Mesenchymal stem cell (in vitro differentiated cells and primary cell): Measurements from ENCODE around the gene OAF.

ENCODE experiments used
- DNase-seq: peaks from one replicate; pipeline ENCODE4 v3.0.0-alpha.2; 2013
- H2AFZ ChIP-seq: one replicate; pipeline ENCODE4 v1.6.1; 2013; ENCODE audit warnings: low read depth, mild to moderate bottlenecking, control low read depth, inconsistent platforms, low read length, moderate library complexity
- H2AK5ac ChIP-seq: 2 replicates; pipeline ENCODE4 v1.6.1; 2013; ENCODE audit warnings: low read length, moderate library complexity, mild to moderate bottlenecking, inconsistent platforms; ENCODE audit not compliant: severe bottlenecking
- H2BK120ac ChIP-seq: one replicate; pipeline ENCODE4 v1.6.1; 2013; ENCODE audit warnings: low read depth, mild to moderate bottlenecking, inconsistent platforms, low read length, moderate library complexity
- H2BK12ac ChIP-seq, 2 experiments: one replicate each; pipeline ENCODE4 v1.6.1; 2013; ENCODE audit warnings: inconsistent platforms in 2 of 2, low read length in 2 of 2, mild to moderate bottlenecking in 2 of 2, moderate library complexity in 2 of 2, control low read depth in 1 of 2
- H2BK15ac ChIP-seq: one replicate; pipeline ENCODE4 v1.6.1; 2013; ENCODE audit warnings: mild to moderate bottlenecking, low read depth, inconsistent platforms; ENCODE audit not compliant: poor library complexity, severe bottlenecking
- H2BK5ac ChIP-seq: 2 replicates; pipeline ENCODE4 v1.6.1; 2013; ENCODE audit warnings: low read depth, mild to moderate bottlenecking, low read length, control low read depth, inconsistent platforms; ENCODE audit not compliant: poor library complexity, severe bottlenecking
- H3K14ac ChIP-seq, 2 experiments: one replicate each; pipeline ENCODE4 v1.6.1; 2013; ENCODE audit warnings: inconsistent platforms in 2 of 2, low read length in 2 of 2, control low read depth in 1 of 2, mild to moderate bottlenecking in 1 of 2, moderate library complexity in 1 of 2
- H3K18ac ChIP-seq, 2 experiments: one replicate each; pipeline ENCODE4 v1.6.1; 2013; ENCODE audit warnings: inconsistent platforms in 2 of 2, low read length in 2 of 2, control low read depth in 1 of 2, low read depth in 1 of 2, mild to moderate bottlenecking in 1 of 2
- H3K23ac ChIP-seq, 2 experiments: one replicate each; pipeline ENCODE4 v1.6.1; 2013; ENCODE audit warnings: inconsistent platforms in 2 of 2, low read length in 2 of 2, mild to moderate bottlenecking in 2 of 2, moderate library complexity in 2 of 2, control low read depth in 1 of 2
- H3K27ac ChIP-seq: 2 replicates; pipeline ENCODE4 v1.5.1; 2013; ENCODE audit warnings: mild to moderate bottlenecking, moderate library complexity, low read length, control low read depth, inconsistent platforms; ENCODE audit not compliant: poor library complexity, severe bottlenecking
- H3K27me3 ChIP-seq, 2 experiments: 2 replicates each; pipeline versions ENCODE4 v1.6.1 to v1.7.0; 2013; ENCODE audit warnings: low read length in 2 of 2, mild to moderate bottlenecking in 2 of 2, moderate library complexity in 2 of 2, control low read depth in 1 of 2, inconsistent platforms in 1 of 2; ENCODE audit not compliant: control insufficient read depth in 1 of 2, insufficient read depth in 1 of 2
- H3K36me3 ChIP-seq, 2 experiments: 2 replicates each; pipeline versions ENCODE4 v1.6.1 to v1.7.0; 2013; ENCODE audit warnings: low read length in 2 of 2, control low read depth in 1 of 2, inconsistent platforms in 1 of 2, low read depth in 1 of 2, mild to moderate bottlenecking in 1 of 2; ENCODE audit not compliant: insufficient read depth in 2 of 2, control insufficient read depth in 1 of 2
- H3K4ac ChIP-seq, 2 experiments: one replicate each; pipeline ENCODE4 v1.6.1; 2013; ENCODE audit warnings: inconsistent platforms in 2 of 2, low read length in 2 of 2, mild to moderate bottlenecking in 2 of 2, moderate library complexity in 2 of 2, control low read depth in 1 of 2, low read depth in 1 of 2
- H3K4me1 ChIP-seq: 2 replicates; pipeline ENCODE4 v1.6.1; 2013; ENCODE audit warnings: low read depth, low read length, control low read depth; ENCODE audit not compliant: control insufficient read depth, insufficient read depth
- H3K4me2 ChIP-seq: 2 replicates; pipeline ENCODE4 v1.6.1; 2013; ENCODE audit warnings: low read length, mild to moderate bottlenecking, inconsistent platforms; ENCODE audit not compliant: poor library complexity, severe bottlenecking
- H3K4me3 ChIP-seq, 2 experiments: 2 replicates each; pipeline versions ENCODE4 v1.5.1 to v1.7.0; 2013; ENCODE audit warnings: low read length in 2 of 2, mild to moderate bottlenecking in 2 of 2, control low read depth in 1 of 2, low read depth in 1 of 2; ENCODE audit not compliant: insufficient read depth in 1 of 2
- H3K79me1 ChIP-seq: replicated peaks from 2 replicates; pipeline ENCODE4 v1.6.1; 2013; ENCODE audit warnings: mild to moderate bottlenecking, control low read depth, low read length, inconsistent platforms; ENCODE audit not compliant: poor library complexity, severe bottlenecking
- H3K9ac ChIP-seq: 2 replicates; pipeline ENCODE4 v1.7.0; 2013; ENCODE audit warnings: mild to moderate bottlenecking, low read length, moderate library complexity
- H3K9me3 ChIP-seq: 2 replicates; pipeline ENCODE4 v1.7.0; 2013; ENCODE audit warnings: mild to moderate bottlenecking, low read length; ENCODE audit not compliant: control insufficient read depth
- H4K8ac ChIP-seq: one replicate; pipeline ENCODE4 v1.6.1; 2013; ENCODE audit warnings: inconsistent platforms, mild to moderate bottlenecking, low read length, moderate library complexity
- H4K91ac ChIP-seq: one replicate; pipeline ENCODE4 v1.6.1; 2013; ENCODE audit warnings: mild to moderate bottlenecking, low read length, inconsistent platforms
- WGBS: methylation state at CpG from one replicate; pipeline ENCODE4 v1.1.7; 2013; ENCODE audit warnings: mixed read lengths; 5-methylcytosine and 5-hydroxymethylcytosine counted together

OAF gene

GRCh38 chr11:120219938-120220746 is 9.3 kb downstream of the OAF start:
- Histone ChIP-seq H3K79me1 (peaks cover 32% of the 10 kb centered on the region), H3K14ac (no peak overlapping the region), H3K9ac (peak overlapping the region; percentile 77), H3K27ac (no peak overlapping the region), H4K8ac (no peak overlapping the region), H3K4ac (no peak overlapping the region), H2BK15ac (no peak overlapping the region), H2AFZ (no peak overlapping the region), H3K4me2 (no peak overlapping the region), H2BK5ac (no peak overlapping the region), H3K27me3 (no peaks in the 10 kb centered on the region), H2BK12ac (no peak overlapping the region), H2AK5ac (no peak overlapping the region), H2BK120ac (no peak overlapping the region), H3K4me1 (peaks cover 43% of the 10 kb centered on the region), H3K9me3 (no peaks in the 10 kb centered on the region), H4K91ac (no peak overlapping the region), H3K4me3 (peak overlapping the region in 1 of 2 experiments; percentile 33), H3K36me3 (peaks cover 10 to 73% of the 10 kb centered on the region in 2 experiments), H3K18ac (no peak overlapping the region), H3K23ac (no peak overlapping the region)
- DNase-seq: peak; percentile 29
- 73% methylated on average over 9 of the region's 9 CpGs for WGBS

GRCh38 chr11:120220747-120221037 is 9.9 kb downstream of the OAF start:
- Histone ChIP-seq H3K4ac (no peak overlapping the region), H3K4me3 (no peak overlapping the region), H3K27ac (no peak overlapping the region), H3K9ac (no peak overlapping the region), H3K14ac (no peak overlapping the region), H3K4me2 (no peak overlapping the region), H3K23ac (no peak overlapping the region), H2BK15ac (no peak overlapping the region), H2BK5ac (no peak overlapping the region), H3K36me3 (peaks cover 12 to 68% of the 10 kb centered on the region in 2 experiments), H3K9me3 (no peaks in the 10 kb centered on the region), H4K91ac (no peak overlapping the region), H3K79me1 (peaks cover 32% of the 10 kb centered on the region), H4K8ac (no peak overlapping the region), H3K4me1 (peaks cover 46% of the 10 kb centered on the region), H2BK120ac (no peak overlapping the region), H2BK12ac (no peak overlapping the region), H2AFZ (no peak overlapping the region), H3K18ac (no peak overlapping the region), H3K27me3 (no peaks in the 10 kb centered on the region), H2AK5ac (no peak overlapping the region)
- DNase-seq: no peak
- WGBS: 95% methylated on average over 4 of the region's 4 CpGs

- WGBS: 100% methylated on average over 1 of the region's 1 CpG
- Histone ChIP-seq H2BK5ac (no peak overlapping the region), H2AFZ (no peak overlapping the region), H3K23ac (no peak overlapping the region), H3K79me1 (peaks cover 29% of the 10 kb centered on the region), H2BK12ac (no peak overlapping the region), H3K27ac (no peak overlapping the region), H3K14ac (no peak overlapping the region), H3K9ac (peak overlapping the region; percentile 7), H2BK120ac (no peak overlapping the region), H2AK5ac (no peak overlapping the region), H3K4ac (no peak overlapping the region), H3K18ac (no peak overlapping the region), H3K9me3 (no peaks in the 10 kb centered on the region), H3K4me1 (peaks cover 45% of the 10 kb centered on the region), H4K91ac (no peak overlapping the region), H2BK15ac (no peak overlapping the region), H4K8ac (no peak overlapping the region), H3K27me3 (no peaks in the 10 kb centered on the region), H3K4me3 (no peak overlapping the region), H3K36me3 (peaks cover 18 to 69% of the 10 kb centered on the region in 2 experiments), H3K4me2 (no peak overlapping the region)
- no peak for DNase-seq
Observed at GRCh38 chr11:120221115-120221752, 10.4 kb downstream of the OAF start.

- peak overlapping the region; percentile 61 for H3K9ac ChIP-seq
- H2AK5ac ChIP-seq: no peak overlapping the region
- no peak for DNase-seq
- peaks cover 30 to 72% of the 10 kb centered on the region in 2 experiments for H3K36me3 ChIP-seq
- no peak overlapping the region for H3K27ac ChIP-seq
- H2AFZ ChIP-seq: no peak overlapping the region
- peaks cover 18% of the 10 kb centered on the region for H3K79me1 ChIP-seq
- no peak overlapping the region for H3K14ac ChIP-seq
- no peak overlapping the region for H2BK5ac ChIP-seq
- H3K4me3 ChIP-seq: no peak overlapping the region
- 94% methylated on average over 8 of the region's 8 CpGs for WGBS
- no peaks in the 10 kb centered on the region for H3K9me3 ChIP-seq
- no peak overlapping the region for H2BK120ac ChIP-seq
- no peak overlapping the region for H3K18ac ChIP-seq
- no peak overlapping the region for H4K8ac ChIP-seq
- no peak overlapping the region for H3K4me2 ChIP-seq
- no peaks in the 10 kb centered on the region for H3K27me3 ChIP-seq
- H2BK15ac ChIP-seq: no peak overlapping the region
- H4K91ac ChIP-seq: no peak overlapping the region
- no peak overlapping the region for H2BK12ac ChIP-seq
- H3K23ac ChIP-seq: no peak overlapping the region
- no peak overlapping the region for H3K4ac ChIP-seq
- peaks cover 45% of the 10 kb centered on the region for H3K4me1 ChIP-seq
Observed at GRCh38 chr11:120222916-120223315, 12.1 kb downstream of the OAF start.
